Measurements from ENCODE around the gene ZDHHC14.

The ZDHHC14 gene

DNA sequence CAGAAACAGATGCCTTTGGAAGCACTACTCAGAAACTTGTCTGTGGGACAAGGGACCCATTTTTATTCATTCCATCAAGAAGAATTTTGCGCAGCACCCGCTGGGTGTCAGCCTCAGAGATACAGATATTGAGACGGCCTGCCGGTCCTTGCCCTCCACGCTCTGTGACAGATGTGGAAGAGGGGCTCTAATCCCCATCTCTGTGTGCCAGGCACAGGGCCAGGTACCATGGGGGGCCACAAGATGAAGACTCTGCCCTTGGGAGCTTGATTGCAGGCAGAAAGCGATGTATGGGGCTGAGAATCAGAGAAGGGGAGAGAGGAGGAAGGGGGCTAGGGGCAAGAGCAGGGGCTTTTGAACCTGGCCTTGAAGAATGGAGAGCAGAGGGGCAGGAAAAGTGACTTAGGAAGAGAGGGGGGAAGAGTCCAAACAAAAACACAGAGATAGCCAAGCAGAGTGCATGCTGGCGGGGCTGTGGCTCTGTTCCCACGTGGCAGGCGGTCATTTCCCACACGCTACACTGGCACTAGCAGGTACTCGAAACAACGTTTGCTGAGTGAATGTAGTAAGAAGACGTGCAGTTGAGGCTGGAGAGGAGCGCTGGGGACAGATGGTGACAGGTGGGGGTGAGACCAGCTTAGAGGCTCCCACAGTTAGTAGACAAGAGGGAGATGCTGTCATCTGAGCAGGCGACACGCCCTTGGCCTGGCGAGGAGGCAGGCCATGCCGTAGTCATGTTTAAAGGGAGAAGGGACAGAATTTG lies 271.8 kb downstream of the ZDHHC14 start:
- Histone ChIP-seq H3K27me3 (ENCODE audit: insufficient read depth, poor library complexity, severe bottlenecking) (no peaks in the 10 kb centered on the region), H3K4me3 (replicated peaks; ENCODE audit: insufficient read depth, low read length) (no peak overlapping the region), H3K27ac (replicated peaks) (no peak overlapping the region; the same call in 1 of the 2 replicates)
- TF ChIP-seq SPI1 (IDR thresholded peaks at IDR 0.05; ENCODE audit: borderline replicate concordance, low read depth) (no peak), GABPA (IDR thresholded peaks at IDR 0.05; ENCODE audit: low read depth) (no peak), POLR2AphosphoS5 (IDR thresholded peaks at IDR 0.05; ENCODE audit: low read depth) (no peak)
- TF ChIP-seq, protein P1, sequence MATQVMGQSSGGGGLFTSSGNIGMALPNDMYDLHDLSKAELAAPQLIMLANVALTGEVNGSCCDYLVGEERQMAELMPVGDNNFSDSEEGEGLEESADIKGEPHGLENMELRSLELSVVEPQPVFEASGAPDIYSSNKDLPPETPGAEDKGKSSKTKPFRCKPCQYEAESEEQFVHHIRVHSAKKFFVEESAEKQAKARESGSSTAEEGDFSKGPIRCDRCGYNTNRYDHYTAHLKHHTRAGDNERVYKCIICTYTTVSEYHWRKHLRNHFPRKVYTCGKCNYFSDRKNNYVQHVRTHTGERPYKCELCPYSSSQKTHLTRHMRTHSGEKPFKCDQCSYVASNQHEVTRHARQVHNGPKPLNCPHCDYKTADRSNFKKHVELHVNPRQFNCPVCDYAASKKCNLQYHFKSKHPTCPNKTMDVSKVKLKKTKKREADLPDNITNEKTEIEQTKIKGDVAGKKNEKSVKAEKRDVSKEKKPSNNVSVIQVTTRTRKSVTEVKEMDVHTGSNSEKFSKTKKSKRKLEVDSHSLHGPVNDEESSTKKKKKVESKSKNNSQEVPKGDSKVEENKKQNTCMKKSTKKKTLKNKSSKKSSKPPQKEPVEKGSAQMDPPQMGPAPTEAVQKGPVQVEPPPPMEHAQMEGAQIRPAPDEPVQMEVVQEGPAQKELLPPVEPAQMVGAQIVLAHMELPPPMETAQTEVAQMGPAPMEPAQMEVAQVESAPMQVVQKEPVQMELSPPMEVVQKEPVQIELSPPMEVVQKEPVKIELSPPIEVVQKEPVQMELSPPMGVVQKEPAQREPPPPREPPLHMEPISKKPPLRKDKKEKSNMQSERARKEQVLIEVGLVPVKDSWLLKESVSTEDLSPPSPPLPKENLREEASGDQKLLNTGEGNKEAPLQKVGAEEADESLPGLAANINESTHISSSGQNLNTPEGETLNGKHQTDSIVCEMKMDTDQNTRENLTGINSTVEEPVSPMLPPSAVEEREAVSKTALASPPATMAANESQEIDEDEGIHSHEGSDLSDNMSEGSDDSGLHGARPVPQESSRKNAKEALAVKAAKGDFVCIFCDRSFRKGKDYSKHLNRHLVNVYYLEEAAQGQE (IDR thresholded peaks at IDR 0.05; ENCODE audit: insufficient replicate concordance, low read depth): no peak
- TF ChIP-seq, protein P2, sequence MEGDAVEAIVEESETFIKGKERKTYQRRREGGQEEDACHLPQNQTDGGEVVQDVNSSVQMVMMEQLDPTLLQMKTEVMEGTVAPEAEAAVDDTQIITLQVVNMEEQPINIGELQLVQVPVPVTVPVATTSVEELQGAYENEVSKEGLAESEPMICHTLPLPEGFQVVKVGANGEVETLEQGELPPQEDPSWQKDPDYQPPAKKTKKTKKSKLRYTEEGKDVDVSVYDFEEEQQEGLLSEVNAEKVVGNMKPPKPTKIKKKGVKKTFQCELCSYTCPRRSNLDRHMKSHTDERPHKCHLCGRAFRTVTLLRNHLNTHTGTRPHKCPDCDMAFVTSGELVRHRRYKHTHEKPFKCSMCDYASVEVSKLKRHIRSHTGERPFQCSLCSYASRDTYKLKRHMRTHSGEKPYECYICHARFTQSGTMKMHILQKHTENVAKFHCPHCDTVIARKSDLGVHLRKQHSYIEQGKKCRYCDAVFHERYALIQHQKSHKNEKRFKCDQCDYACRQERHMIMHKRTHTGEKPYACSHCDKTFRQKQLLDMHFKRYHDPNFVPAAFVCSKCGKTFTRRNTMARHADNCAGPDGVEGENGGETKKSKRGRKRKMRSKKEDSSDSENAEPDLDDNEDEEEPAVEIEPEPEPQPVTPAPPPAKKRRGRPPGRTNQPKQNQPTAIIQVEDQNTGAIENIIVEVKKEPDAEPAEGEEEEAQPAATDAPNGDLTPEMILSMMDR (IDR thresholded peaks at IDR 0.05; ENCODE audit: insufficient read depth, low read length): no peak
- no peak for DNase-seq (ENCODE audit: low read depth in 1 of 2, low spot score in 1 of 2)

DNA sequence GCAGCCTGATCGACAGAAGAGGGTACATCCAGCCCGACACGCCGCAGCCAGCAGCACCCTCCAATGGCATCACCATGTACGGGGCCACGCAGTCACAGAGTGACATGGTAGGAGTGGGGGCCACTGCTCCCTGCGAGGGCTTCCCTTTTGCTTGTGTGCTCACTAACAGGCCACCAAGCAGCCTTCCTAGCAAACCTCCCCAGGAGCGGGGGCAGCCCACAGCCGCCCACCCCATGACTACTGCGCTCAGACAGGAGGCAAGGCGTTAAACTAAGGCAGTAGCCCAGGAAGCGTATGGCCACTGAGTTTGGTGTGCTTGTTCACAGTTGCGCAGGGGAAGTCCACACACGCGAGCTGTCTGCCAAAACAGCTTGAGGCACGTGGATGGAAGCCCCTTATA lies 272.5 kb downstream of the ZDHHC14 start:
- H3K27me3 ChIP-seq (ENCODE audit: insufficient read depth, poor library complexity, severe bottlenecking): no peaks in the 10 kb centered on the region
- H3K27ac ChIP-seq (replicated peaks): no peak overlapping the region
- no peak overlapping the region for H3K4me3 ChIP-seq (replicated peaks; ENCODE audit: insufficient read depth, low read length)
- no peak for DNase-seq (ENCODE audit: low read depth in 1 of 2, low spot score in 1 of 2)
- TF ChIP-seq GABPA (IDR thresholded peaks at IDR 0.05; ENCODE audit: low read depth) (no peak), SPI1 (IDR thresholded peaks at IDR 0.05; ENCODE audit: borderline replicate concordance, low read depth) (no peak), POLR2AphosphoS5 (IDR thresholded peaks at IDR 0.05; ENCODE audit: low read depth) (no peak)
- TF ChIP-seq, protein P2 (IDR thresholded peaks at IDR 0.05; ENCODE audit: insufficient read depth, low read length): no peak
- TF ChIP-seq, protein P1 (IDR thresholded peaks at IDR 0.05; ENCODE audit: insufficient replicate concordance, low read depth): no peak

DNA sequence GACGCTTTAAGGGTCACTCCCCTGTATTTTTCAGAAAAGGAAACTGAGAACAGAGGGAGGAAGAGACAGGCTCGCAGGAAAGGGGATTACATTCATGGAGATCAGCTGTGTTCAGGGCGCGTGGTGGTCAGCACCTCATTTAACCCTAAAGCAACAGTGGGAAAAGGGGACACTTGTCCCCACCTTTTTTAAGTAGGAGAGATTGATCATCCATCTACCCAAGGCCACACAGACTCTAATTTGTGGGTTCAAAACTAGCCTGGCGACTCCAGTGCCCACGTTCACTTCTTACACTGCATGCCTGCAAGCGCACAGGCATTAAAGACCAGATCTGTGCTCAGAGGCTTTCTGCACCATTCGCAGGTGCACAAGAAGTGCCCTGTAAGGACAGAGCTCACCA lies 274.1 kb downstream of the ZDHHC14 start:
- no peaks in the 10 kb centered on the region for H3K27me3 ChIP-seq (ENCODE audit: insufficient read depth, poor library complexity, severe bottlenecking)
- no peak overlapping the region for H3K27ac ChIP-seq (replicated peaks)
- no peak for DNase-seq (ENCODE audit: low read depth in 1 of 2, low spot score in 1 of 2)
- no peak for TF ChIP-seq SPI1 (IDR thresholded peaks at IDR 0.05; ENCODE audit: borderline replicate concordance, low read depth)
- H3K4me3 ChIP-seq (replicated peaks; ENCODE audit: insufficient read depth, low read length): no peak overlapping the region

DNA sequence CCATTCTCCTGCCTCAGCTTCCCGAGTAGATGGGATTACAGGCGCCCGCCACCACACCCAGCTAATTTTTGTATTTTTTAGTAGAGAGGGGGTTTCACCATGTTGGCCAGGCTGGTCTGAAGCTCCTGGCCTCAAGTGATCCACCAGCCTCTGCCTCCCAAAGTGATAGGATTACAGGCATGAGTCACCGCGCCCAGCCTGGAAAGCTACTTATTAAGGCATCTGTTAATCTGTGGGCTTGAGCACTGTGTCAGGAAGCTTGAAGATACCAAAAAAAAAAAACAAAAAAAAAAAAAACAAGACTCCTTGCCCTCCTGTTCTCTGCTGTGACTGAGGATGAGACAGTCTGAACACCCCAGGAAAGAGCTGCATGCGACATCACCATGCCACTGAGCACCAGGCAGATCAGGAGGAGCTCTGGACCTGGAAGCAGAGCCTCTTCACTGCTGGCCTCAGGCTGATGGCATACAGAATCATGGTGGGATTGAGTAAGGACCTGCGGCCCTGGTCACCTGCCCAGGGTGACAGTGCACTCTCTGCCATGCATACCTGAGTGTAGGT lies 275.5 kb downstream of the ZDHHC14 start:
- DNase-seq (ENCODE audit: low read depth in 1 of 2, low spot score in 1 of 2): no peak
- H3K27ac ChIP-seq (replicated peaks): no peak overlapping the region
- TF ChIP-seq, protein P2 (IDR thresholded peaks at IDR 0.05; ENCODE audit: insufficient read depth, low read length): no peak
- TF ChIP-seq, protein P1 (IDR thresholded peaks at IDR 0.05; ENCODE audit: insufficient replicate concordance, low read depth): no peak
- TF ChIP-seq POLR2AphosphoS5 (IDR thresholded peaks at IDR 0.05; ENCODE audit: low read depth): no peak
- TF ChIP-seq GABPA (IDR thresholded peaks at IDR 0.05; ENCODE audit: low read depth): no peak
- TF ChIP-seq SPI1 (IDR thresholded peaks at IDR 0.05; ENCODE audit: borderline replicate concordance, low read depth): no peak
- no peak overlapping the region for H3K4me3 ChIP-seq (replicated peaks; ENCODE audit: insufficient read depth, low read length)
- H3K27me3 ChIP-seq (ENCODE audit: insufficient read depth, poor library complexity, severe bottlenecking): no peaks in the 10 kb centered on the region
